HG02938 (cell line): ENCODE measurements around the gene SGPP2.

ENCODE experiments used
- ATAC-seq: cut with Tn5 transposase; IDR thresholded peaks from one replicate; pipeline ENCODE4 v1.9.1; 2021; ENCODE audit warnings: mild to moderate bottlenecking, moderate library complexity; ENCODE audit not compliant: unreplicated experiment

Gene SGPP2

DNA sequence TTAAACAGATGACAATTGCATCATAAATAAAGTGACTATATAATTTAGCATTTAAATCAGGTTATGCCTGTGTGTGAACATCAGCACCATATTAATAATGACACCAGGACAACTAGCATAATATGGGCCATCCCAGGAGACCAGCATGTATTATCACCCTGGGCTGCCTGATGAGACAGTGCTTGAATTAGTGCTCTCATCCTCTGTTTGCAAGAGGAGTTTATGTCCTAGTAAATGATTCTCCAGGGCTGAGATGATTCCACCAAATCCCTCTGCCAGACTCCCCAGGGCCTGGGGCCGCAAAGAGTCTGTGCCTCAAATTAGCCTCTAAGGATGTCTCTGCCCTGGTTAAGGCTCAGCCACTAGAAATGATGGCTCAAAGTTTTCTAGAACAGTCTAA lies 97.7 kb downstream of the SGPP2 start:
- ATAC-seq: no peak

DNA sequence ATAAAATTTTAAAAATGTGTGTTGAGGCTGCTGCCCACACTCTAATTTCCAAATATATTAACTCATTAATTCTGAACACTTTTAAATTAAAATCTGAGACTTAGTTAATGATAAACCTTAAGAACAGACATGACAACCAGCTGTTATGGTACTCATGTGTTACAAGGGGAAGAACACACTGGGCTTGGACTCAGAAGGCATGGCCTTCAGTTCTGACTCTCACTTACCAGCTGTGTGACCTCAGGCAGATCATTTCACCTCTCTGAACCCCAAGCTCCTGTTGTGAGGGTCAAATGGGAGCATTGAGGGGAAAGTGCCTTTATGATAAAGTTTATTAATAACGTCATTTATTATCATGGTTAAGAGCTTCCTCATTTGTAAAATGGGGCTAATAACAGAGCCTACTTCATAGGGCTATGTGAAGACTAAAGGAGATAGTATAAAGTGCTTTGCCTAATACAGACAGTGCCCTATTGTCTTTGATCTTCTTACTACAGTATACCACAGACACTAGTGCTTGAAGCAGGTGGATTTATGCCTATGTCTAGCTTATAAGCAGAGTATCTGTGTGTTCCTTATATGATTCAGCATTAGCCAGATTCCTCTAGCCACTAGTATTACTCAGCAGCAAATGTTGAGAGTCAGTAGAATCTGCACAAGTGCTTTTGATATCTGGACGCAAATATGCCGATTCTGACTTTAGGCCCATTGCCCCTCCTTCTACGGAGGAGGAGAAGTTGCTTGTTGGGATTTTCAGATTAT lies 99.6 kb downstream of the SGPP2 start:
- peak; percentile 49 for ATAC-seq

DNA sequence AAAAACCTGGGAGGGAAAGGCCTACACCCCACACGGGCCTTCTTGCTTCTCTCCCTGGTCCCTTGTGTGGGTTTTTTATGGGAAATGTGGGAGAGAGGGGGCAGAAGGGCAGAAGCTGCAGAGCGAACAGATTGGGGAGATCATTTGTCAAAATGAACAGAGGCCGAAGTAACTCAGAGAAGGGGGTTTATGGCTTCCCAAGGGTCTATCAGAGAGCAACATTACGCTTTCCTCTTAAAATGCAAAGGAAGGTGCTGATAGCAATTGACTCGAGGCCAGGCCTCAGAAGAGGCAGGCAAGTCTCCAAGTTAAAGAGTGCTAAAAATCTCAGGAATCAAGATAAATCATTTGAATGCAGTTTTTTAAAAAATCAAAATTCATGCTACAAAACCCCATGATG lies 101.5 kb downstream of the SGPP2 start:
- ATAC-seq: no peak

DNA sequence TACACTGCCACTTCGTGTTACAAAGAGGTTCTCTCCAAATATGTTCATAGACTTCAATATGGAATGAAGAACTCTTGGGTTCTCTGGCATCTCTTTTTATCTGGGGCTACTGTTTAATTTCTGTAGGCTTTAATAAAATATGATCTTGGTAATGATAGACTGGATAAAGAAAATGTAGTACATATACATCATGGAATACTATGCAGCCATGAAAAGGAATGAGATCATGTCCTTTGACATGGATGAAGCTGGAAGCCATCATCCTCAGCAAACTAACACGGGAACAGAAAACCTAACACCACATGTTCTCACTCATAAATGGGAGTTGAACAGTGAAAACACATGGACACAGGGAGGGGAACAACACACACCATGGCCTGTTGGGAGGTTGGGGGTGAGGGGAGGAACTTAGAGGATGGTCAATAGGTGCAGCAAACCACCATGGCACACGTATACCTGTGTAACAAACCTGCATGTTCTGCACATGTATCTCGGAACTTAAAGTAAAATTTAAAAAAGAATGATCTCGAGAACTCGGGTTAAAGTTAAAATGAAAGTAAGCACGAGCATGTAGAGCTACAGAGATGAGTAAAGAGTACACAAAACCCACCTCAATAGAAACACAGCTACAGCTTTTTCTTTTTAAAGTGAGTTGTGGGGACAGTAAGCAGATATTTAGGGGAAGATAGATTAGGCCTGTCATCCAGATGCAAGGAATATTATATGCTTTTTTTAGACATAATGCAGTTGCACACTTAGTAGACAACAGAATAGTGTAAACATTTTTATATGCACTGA lies 102.3 kb downstream of the SGPP2 start:
- peak; percentile 42 for ATAC-seq

DNA sequence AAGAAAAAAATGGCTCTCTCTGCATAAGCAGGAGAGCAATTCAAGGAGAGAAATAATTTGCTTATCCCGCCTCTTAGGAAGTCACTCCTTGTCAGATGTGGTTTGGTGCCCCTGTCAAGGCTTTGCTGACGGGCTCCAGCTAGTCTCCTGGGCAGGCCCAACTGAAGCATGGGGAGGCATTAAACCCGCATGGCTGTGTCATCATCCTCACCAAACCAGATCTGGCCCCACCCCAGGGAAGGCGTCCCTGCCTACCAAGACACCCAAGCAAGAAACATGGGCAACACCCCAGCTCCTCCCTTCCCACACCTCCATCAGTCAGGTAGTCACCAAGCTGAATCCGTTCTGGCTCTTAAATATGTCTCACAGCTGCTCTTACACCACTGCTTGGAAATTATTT lies 108.0 kb downstream of the SGPP2 start:
- ATAC-seq: no peak

DNA sequence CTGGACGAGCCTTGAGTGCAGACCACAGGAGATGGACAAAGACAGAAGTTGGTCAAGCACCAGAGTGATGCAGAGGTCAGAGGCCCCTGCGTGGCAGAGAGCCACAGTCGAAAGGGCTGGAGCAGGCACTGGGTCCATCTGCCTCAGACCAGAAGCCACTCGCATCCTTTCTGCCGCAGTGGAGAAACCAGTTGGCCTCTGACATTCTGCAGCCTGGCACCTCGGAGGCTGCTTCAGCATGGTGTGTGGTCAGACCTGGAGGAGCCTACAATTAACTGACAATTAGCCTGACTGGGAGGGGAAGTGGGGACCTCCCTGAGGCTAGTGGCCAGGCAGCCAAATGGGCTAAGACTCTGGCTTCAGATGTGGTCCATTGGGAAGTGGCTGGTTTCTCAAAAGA lies 111.1 kb downstream of the SGPP2 start:
- ATAC-seq: no peak

DNA sequence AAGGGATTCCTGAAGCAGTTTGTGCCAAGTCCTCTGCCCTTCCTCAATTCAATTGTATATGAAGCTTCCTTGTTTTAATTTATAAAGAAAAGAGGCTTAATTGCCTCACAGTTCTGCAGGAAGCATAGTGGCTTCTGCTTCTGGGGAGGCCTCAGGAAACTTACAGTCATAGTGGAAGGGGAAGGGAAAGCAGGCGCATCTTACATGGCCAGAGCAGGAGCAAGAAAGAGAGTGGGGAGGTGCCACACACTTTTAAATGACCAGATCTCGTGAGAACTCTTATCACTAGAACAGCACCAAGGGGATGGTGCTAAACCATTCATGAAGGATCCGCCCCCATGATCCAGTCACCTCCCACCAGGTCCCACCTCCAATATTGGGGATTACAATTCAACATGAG lies 114.2 kb downstream of the SGPP2 start:
- no peak for ATAC-seq

DNA sequence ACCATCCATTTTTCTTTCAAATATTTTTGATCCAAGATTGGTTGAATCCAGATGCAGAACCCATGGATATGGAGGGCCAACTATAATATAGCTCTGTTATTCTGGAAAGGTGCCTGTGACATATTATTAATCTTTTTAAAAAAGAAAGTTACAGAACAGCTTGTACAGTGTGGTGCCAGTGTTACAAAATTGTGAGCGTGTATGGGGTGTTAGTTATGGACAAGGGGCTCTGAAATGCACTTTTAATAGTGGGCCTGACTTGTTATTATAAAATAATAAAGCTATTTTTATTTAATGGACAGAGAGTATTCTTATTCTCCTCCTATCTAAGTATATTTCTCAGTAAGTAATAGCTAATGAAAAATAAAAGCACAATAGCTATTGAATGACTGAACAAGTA lies 120.3 kb downstream of the SGPP2 start:
- no peak for ATAC-seq

DNA sequence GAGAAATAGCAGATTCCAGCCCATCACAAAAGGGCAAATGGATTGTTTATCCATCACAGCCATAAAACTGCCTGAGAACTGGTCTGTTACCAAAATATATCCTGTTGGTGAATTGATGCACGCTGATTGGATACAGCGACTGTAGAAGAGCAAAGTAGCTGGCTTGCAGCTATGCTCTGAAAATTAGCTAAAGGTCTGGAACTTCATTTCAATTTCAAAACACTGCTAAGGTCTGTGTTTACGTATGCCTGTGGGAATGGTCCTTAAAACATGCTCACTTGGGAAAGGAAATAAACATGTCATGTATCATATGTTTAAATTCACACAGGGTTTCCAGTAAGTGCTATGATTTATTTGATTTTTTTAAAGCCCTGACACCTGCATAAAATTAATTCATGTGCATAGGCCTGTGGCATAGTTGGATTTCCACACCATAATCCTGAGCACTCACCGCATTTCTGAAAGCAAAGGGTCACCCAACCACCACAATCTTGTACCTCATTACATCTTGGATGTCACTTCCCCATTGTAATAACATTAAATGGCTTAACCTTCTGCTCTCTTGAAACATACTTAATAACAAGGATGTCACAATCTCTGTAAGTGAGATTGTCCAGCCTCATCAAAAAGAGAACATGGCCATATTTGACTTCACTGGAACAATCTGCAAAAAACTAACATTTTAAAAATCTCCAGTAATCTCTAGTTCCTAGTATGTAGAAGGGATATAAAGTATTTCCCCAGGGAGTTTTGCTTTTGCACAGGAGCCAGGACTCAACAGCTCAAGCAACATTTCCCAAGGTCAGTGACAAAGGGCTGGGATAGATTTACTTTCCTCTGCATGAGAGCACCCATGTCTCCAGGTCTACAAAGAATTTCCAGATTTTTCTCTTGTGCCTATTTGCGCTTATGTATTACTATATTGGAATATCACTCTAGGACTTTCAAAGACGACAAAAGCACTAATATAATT lies 121.8 kb downstream of the SGPP2 start:
- no peak for ATAC-seq

DNA sequence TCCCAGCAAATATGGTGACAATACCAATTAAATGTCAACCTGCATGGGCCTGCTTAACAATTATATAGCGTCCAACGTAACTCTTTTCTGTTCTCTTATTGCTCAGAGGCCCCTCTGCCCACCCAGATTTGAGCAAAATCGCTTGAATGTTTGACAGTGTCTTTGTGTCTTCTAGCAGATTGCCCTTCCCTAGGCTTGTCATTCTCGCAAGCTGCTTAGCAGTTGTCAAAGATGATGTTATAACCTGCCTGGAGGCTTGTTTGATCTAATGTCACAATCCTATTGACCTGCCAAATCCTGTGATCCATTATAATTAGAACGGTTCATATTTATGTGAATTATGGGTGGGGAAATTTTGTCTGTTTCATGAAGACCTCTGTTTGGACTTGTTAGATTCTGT lies 122.7 kb downstream of the SGPP2 start:
- ATAC-seq: no peak

DNA sequence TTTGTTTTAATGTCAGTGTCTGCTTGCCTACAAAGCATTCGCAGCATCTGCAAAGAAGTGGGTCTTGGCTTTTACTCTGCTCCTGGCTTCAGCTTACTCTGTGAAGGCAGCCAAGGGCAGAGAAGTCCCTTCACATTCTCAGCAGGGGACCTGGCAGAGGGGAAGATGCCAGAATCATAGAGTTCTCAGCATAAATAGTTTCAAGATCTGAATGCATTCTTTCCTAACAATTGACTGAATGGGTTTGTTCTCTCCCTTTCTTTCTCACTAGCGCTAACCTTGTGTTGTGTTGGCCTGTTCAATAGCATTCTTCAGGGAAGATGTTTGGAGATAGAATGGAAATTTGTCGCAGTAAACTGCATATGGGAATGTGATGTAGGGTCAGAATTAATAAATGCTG lies 124.6 kb downstream of the SGPP2 start:
- ATAC-seq: no peak

DNA sequence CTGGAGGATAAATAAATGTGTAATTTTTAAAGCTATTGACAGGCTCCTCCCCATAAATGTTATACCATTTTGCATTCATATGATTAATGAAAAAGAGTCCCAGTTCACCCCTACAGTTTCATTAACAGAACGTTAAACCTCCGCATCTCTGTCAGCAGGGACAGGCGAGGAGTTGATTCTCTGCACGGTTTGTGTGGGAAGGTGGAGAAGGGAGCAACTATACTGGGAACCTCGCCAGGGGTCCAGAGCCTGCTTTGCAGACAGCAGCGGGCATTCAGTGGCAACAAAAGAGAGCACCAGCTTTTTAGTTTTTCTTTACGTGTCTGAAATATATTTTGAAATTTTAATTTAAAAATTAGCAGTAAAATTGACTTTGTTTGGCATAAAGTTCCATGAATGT lies 130.2 kb downstream of the SGPP2 start:
- ATAC-seq: no peak

DNA sequence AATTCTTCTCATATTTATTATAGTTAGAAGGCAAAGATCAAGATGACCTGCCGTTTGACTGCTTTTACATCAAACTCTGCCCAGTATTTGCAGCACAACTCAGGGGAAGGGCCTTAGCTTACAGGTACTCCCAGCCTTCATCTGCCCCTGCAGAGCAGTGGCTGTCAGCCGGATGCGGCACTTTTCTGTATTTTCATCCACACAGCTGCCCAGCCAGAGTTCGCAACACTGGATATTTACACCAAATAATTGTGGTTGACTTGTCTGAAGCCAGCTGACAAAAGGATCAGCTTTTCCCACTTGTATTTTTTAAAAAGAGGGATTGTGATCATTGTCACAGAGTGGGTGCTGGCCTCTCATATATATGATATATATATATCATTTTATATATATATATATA lies 136.8 kb downstream of the SGPP2 start:
- ATAC-seq: no peak

DNA sequence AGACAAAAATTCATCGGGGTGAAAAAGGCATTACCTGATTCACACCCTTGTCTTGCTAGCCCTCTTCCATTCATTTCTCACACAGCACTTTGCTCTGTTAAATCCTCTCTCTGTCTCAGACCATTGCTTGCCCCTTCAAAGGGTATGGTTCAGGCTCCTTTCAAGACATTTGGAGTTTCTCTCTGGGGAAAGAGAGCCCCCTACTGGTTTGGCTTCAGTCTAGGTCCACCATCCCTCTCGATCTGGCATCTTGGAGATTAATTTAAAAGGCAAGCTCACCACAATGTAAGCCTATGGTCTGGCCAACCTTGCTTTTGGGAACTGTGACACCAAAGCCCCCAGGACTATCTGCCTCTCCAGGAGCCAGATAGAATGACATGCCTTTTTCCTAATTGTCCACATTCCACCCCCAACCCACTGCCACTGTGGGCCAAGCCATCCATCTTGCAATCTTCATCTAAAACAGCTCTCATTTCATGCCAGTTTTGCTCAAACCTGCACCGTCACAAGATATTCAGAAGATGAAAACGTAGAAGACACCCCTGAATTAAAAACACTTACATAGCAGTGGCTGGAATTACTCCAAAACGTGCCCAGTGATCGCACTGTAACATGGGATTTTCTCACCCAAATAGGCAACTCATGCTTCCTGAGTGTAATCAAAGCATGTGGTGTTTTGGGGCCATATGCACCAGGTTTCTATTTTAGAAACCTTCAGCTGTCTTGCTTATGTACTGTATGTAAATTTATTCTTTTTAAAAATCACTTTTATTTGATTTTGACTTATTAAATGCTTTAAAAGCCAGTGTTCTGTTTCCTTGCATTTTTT lies 137.7 kb downstream of the SGPP2 start:
- ATAC-seq: peak; percentile 86

DNA sequence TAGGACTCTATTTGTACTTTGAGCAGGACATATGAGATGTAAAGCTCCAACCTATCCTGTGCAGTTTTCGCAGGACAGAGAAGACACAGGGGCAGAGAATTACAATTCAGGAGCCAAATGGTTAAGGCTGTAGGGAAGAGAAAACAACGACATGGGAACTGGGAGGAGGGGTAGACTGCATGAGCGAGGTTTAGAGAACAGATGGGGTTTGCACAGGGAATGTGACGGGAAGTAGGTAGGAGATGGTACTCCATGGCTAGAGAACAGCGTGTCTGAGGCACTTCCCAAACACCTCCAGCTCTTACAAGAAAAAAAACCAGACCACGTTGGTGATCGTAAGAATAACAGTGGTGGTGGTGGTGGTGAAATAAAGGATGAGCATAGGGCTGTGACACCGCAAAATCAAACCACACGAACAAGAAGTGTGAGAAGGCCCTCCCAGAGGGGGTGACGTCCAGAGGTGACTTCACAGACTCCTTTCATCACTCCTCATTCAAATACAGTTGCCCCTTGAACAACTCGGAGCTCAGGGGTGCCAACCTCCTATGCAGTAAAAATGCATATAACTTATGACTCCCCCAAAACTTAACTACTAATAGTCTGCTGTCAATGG lies 138.9 kb downstream of the SGPP2 start:
- ATAC-seq: no peak

DNA sequence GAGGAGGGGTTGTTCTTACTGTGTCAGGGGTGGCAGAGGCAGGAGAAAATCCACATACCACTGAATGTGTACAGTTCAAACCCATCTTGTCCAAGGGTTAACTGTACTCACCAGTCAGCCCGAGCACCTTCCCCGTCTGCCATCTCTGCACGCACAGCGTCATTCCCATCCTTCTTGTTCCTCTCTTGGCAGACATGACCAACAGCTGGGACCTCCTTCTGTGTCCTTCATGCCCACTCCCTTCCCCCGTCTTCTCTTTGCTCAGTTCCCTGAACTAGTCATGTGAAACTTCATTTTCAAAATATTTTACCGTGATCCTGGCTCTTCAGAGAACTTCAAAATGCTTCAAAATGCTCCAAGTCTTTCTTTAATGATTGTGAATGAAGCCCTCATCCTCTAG lies 139.6 kb downstream of the SGPP2 start:
- no peak for ATAC-seq

DNA sequence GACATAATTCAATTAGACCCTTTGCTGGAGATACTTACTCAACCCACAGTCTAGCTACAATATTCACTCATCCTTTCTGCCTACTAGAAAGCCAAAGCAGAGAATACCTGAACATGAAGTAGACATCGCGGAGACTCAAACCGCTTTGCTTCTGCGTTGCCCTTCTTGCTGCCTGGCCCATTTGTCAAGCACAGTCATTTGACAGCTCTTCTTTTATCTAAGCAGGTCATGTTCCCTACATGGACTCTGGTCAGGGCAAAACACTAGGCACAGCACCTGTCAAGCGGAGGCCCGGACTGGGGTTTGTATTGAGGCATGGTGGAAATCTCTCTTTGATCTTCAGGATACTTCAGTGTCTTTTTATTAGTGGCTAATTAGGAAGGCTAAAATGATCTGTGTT lies 141.9 kb downstream of the SGPP2 start:
- ATAC-seq: no peak

DNA sequence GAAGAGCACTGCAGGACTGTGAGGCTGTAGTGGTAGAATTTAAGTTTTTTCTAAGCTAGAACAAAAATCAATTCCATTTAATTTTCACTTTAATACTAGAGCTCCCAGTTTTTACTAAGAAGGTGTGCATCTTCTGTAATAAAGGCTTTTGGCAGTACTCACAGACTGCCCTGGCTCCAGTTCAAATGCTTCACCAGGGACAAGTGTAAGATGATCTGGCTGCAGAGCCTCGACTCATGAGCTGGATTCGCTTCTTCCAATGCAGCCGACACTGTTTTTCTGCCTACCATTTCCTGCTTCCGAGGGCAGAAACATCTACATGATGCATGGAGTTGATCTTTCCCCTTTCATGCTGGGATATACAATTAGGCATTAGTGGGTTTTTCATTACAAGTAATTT lies 144.5 kb downstream of the SGPP2 start:
- no peak for ATAC-seq

DNA sequence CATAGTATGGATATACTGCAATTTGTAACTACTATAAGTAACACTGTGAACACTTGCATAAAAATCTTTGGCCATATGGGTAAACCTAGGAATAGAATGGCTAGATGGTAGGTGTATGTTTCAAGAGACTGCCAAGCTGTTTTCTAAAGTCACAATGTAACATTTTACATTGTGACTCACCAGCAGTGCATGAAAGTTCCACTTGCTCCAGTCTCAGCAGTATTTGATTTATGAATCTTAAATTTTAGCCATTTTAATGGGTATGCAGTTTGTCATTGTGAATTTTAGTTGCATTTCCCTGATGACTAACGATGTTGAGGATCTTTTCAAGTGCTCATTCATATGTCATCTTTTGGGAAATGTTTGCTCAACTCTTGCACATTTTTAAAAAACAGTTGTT lies 145.5 kb downstream of the SGPP2 start:
- ATAC-seq: no peak

DNA sequence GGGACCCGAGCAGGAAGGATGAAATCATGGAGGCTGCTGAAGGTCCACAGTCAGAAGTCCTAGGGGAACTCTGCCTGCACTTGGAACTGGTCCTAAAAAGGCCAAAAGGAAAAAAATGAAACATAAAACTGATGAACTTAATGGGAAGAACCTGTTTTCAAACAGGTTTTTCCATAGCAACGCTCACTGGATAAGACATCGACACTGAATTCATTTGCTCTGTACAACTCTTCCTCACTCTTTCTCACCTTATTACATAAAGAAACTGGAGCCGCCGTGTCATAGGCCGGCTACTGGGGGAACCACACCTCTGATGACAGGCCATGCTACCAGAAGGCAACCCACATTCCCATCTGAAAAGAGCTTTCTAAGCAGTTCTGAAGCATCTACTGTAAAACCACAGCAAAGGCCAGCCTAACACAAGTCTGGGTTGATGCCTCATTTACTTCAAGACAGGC lies 147.9 kb downstream of the SGPP2 start:
- no peak for ATAC-seq
